Thyroid gland (tissue), 4 donors: ENCODE measurements around the gene PDE8A.

Experiments
- CTCF ChIP-seq, 6 experiments: fragments of 200-600 bp in 3 of 6; fragments of 450-650 bp in 3 of 6; sonication (generic) in 3 of 6; IDR thresholded peaks; one replicate each; pipeline ENCODE4 v1.5.1; 2016 to 2019; ENCODE audit warnings: antibody characterized with exemption in 6 of 6, mild to moderate bottlenecking in 2 of 6, inconsistent platforms in 1 of 6, moderate library complexity in 1 of 6
- POLR2A ChIP-seq, 2 donors: fragments of 450-650 bp; IDR thresholded peaks; one replicate each; pipeline ENCODE4 v1.6.1; 2017; ENCODE audit warnings: antibody characterized with exemption in 2 of 2, mild to moderate bottlenecking in 2 of 2, moderate library complexity in 1 of 2

- TF ChIP-seq CTCF (IDR thresholded peaks at IDR 0.05) (no peak), POLR2A (IDR thresholded peaks at IDR 0.05) (no peak)
These were observed 29.9 kb upstream of the PDE8A start for GRCh38 chr15:84951736-84952135.
